Activated naive CD4-positive, alpha-beta T cell treated with Interleukin-2 at 50 U/mL for 16 hours (primary cell): Measurements from ENCODE around the gene TTC3.

ENCODE experiments used
- DNase-seq: peaks from one replicate; pipeline ENCODE4 v3.0.0-alpha.2; 2020

The TTC3 gene

GRCh38 chr21:37226041-37226920 is 153.2 kb downstream of the TTC3 start:
- no peak for DNase-seq

- no peak for DNase-seq
These were observed 154.3 kb downstream of the TTC3 start for GRCh38 chr21:37227071-37228002.

GRCh38 chr21:37228003-37228400 is 154.9 kb downstream of the TTC3 start:
- no peak for DNase-seq

- DNase-seq = no peak
These were observed 157.7 kb downstream of the TTC3 start for GRCh38 chr21:37230632-37231248.

GRCh38 chr21:37231249-37231645 is 158.2 kb downstream of the TTC3 start:
- no peak for DNase-seq

- DNase-seq = no peak
These were observed 158.6 kb downstream of the TTC3 start for GRCh38 chr21:37231671-37232070.

GRCh38 chr21:37232274-37233018 is 159.4 kb downstream of the TTC3 start:
- DNase-seq = no peak

- no peak for DNase-seq
These were observed 160.6 kb downstream of the TTC3 start for GRCh38 chr21:37233551-37234146.

- no peak for DNase-seq
These were observed 164.3 kb downstream of the TTC3 start for GRCh38 chr21:37237346-37237745.

GRCh38 chr21:37237764-37238163 is 164.7 kb downstream of the TTC3 start:
- DNase-seq = no peak

- DNase-seq = no peak
These were observed 167.9 kb downstream of the TTC3 start for GRCh38 chr21:37240978-37241377.

GRCh38 chr21:37241426-37241825 is 168.4 kb downstream of the TTC3 start:
- no peak for DNase-seq

GRCh38 chr21:37243961-37244360 is 170.9 kb downstream of the TTC3 start:
- DNase-seq = no peak

- no peak for DNase-seq
These were observed 171.5 kb downstream of the TTC3 start for GRCh38 chr21:37244501-37245095.

- DNase-seq = no peak
These were observed 172.1 kb downstream of the TTC3 start for GRCh38 chr21:37245151-37245550.

GRCh38 chr21:37248298-37248697 is 175.2 kb downstream of the TTC3 start:
- DNase-seq = no peak

- DNase-seq = no peak
These were observed 176.3 kb downstream of the TTC3 start for GRCh38 chr21:37249112-37249904.

- no peak for DNase-seq
These were observed 178.2 kb downstream of the TTC3 start for GRCh38 chr21:37251294-37251634.
